Fibroblast of skin of back (primary cell): ENCODE data around the gene AQP7.
"Not testable (repeated sequence)": the region's sequence is repeated elsewhere in the genome, so short reads cannot be mapped to it uniquely, and the experiment has no call there.

Experiments
- DNase-seq: peaks from one replicate; pipeline ENCODE4 v3.0.0-alpha.2; 2013

The AQP7 gene

GRCh38 chr9:33393986-33394385, 8.4 kb downstream of the AQP7 start:
- DNase-seq, result not testable (repeated sequence)

- DNase-seq, result no peak
Observed at GRCh38 chr9:33393581-33393980, 8.8 kb downstream of the AQP7 start.

DNA sequence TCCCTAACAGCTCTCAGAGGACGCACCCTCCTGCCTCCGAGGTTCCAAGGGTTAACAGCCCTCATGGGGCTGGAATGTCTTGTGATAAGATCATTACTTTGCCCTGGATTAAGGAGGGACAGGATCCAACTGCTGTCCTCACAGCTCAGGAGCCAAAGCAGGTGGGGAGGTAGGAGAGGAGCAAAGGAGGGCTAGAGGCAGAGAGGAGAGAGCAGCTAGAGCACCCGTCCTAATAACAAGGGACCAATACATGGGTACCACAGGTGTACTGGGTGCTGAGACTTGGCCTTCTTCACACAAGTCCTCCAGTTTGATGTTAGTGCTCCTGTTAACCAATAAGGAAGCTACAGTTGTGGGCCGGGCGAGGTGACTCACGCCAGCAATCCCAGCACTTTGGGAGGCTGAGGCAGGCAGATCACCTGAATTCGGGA, 9.8 kb downstream of the AQP7 start:
- DNase-seq, result not testable (repeated sequence)

- peak; percentile 85 for DNase-seq
Observed at GRCh38 chr9:33391111-33391771, 11.1 kb downstream of the AQP7 start.

DNA sequence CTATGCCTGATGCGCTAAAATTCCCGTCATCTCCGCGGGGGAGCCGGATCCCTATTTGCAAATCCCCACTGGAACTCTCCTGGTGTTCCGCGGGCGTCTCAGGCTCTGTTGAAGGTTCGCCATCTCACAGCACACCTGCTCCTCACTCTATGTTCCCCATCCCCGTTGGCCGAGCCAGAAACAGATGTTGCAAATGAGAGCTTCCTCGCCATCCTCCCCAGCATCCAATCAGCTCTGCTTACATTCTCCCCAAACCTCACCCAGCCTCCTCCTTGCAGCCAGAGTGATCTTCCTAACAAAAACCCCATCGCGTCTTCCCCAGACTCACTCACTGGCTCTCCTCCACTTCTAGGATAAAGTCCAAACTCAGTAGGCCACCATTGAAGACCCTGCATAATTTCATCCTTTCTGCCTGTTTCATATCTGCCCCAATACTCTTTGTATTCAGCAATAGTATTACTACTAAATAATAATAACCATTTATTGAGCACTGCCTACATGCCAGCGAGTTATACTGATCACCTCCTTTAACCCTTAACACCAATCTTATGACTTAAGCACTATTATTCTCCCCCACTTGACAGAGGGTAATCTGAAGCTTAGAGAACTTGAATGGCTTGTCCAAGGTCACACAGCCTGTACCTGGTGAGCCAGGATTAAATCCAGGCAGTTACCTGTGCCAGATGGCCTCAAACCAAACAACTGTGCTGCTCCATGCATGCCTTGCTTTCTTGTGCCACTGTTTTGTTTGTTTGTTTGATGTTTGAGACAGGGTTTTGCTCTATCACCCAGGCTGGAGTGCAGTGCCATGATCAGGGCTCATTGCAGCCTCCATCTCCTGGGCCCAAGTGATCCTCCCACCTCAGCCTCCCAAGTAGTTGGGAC, 14.0 kb downstream of the AQP7 start:
- DNase-seq, result no peak

- not testable (repeated sequence) for DNase-seq
Observed at GRCh38 chr9:33386998-33387397, 15.4 kb downstream of the AQP7 start.

- not testable (repeated sequence) for DNase-seq
Observed at GRCh38 chr9:33386641-33386996, 15.7 kb downstream of the AQP7 start.

DNA sequence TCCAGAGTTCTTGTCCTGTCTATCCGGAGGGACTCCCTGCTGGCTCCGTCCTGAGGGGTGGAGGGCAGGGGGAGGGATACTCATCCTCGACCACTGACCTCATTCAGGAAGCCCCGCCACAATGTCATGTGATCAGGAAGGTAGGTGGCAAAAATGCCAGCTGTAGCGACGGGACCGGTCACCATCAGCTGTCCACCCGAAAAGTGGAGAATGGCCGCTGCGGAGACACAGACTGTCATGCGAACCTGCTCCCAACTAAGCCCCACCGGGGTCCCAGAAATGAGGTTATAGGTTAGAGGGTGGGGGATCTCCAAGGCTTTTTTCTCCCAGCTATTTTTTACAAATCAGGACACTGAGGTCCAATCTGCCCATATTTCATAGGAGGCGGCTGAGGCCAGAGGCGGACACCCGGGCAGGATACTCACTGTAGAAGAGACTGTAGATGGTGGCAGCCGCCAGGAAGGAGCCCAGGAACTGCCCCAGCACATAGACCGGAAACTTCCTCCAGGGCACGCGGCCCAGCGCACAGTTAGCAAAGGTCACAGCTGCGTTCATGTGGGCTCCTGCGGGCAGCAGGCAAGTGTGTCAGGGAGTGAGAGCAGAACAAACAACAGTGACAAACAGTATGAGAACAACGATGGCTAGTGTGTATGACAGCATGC, 16.3 kb downstream of the AQP7 start:
- not testable (repeated sequence) for DNase-seq

GRCh38 chr9:33385536-33385935, 16.8 kb downstream of the AQP7 start:
- not testable (repeated sequence) for DNase-seq

GRCh38 chr9:33383396-33383795, 19.0 kb downstream of the AQP7 start:
- not testable (repeated sequence) for DNase-seq

- DNase-seq, result peak; percentile 17
Observed at GRCh38 chr9:33382397-33382796, 20.0 kb downstream of the AQP7 start.

DNA sequence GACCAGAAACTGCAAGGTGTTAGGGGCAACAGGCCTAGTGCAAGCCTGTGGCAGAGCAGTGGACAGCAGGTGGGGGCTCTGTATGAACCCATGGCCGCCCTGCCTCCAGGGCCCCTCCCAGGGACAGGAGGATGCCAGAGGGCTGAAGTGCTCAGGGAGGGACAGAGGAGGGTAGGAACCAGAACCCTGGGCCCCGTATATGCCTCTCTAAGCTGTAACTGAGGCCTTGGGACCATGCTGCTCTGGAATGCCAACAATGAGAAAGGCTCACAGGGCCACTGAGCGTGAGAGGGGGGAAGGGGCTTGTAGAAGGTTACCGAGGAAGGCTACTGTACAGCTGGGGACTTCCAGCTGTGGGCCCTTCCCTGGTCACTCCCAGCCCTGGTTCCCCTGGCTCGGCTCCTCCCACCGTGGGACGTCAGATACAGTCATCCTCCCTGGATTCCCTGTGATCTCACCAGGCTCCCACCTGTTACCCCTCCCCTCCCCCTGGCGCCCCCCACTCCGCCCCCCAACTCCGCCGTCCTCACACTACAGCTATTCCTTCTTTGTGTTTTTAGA, 21.1 kb downstream of the AQP7 start:
- DNase-seq, result peak; percentile 25

GRCh38 chr9:33380390-33381094, 21.8 kb downstream of the AQP7 start:
- no peak for DNase-seq

DNA sequence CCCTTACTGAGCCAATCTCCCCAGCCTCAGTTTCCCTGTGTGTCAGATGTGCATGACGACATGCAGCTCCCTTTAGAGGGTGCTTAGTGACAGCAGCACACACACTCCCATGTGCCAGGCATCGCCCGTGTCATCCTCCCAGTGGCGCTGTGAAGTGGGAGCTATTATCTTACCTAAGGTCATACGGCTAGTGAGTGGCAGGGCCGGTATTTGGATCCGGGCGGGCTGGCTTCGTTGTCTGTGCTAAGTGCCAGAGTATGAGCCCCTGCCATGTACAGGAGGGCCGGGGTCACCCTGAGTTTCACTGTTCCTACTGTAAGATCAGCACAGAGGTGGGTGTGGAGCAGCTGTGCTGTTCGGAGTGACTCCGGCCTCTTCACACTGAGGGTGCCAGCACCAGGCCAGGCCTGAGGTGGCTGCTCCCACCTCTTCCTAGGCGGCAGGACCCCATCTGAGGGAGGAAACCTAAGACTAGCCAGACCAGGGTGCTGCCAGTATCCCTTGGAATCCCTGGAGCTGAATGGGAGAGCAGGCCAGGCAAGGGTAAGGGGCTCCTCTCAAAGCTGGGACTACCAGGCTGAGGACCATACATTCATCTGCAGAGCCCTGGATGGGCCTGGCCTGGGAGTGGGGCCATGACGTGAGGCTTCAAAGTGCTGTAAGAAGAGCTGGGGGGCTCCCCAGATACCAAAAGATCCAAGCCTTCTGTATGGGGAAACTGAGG, 22.5 kb downstream of the AQP7 start:
- no peak for DNase-seq

DNA sequence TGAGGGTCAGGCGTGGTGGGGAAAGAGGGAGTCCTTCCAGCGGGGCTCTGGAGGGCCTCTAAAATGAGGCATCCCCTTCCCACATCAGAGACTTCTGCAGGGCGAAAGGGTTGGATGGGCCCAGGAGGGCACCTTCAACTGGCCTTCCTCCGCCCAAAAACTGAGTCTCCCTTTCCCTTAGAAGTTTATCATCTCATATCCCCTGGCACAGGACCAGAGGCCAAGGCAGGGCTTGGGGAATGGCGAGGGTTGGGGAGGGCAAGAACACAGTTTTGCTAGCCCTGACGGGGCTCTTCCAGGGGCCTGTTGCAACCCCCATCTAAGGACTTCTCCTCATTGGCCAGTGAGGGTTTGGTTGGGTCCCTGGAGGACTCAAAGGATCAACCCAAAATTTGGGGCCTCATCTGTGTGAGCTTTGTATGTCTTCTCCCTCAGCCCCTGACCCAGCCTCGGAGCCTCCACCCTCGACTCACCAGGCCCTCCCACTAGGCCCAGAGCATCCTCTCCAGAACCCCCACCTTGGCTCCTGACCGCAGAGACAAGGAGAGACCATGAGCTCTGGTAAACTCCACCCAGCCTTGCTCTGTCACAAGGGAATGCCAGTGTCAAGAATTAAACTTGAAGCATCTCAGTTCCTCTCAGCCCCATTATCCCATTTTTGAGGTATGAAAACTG, 24.1 kb downstream of the AQP7 start:
- no peak for DNase-seq

- no peak for DNase-seq
Observed at GRCh38 chr9:33377089-33377715, 25.2 kb downstream of the AQP7 start.

- no peak for DNase-seq
Observed at GRCh38 chr9:33375841-33376321, 26.5 kb downstream of the AQP7 start.

GRCh38 chr9:33375238-33375840, 27.0 kb downstream of the AQP7 start:
- DNase-seq, result no peak

- DNase-seq, result peak; percentile 73
Observed at GRCh38 chr9:33374634-33375237, 27.6 kb downstream of the AQP7 start.

GRCh38 chr9:33374190-33374589, 28.2 kb downstream of the AQP7 start:
- DNase-seq, result no peak
